GM18951 (cell line): ENCODE measurements around the gene NELFE.

ENCODE experiments used
- POLR2A ChIP-seq: IDR thresholded peaks from 4 replicates; pipeline ENCODE4 v1.6.1; 2011; ENCODE audit warnings: mild to moderate bottlenecking; ENCODE audit not compliant: insufficient read length, insufficient read depth; ENCODE audit errors: extremely low read depth
- in situ Hi-C: fragments of 300-500 bp; cut with MboI; formaldehyde crosslinking; loops from one replicate; pipeline ENCODE4 v1.12.0; 2022; ENCODE audit warnings: low sequenced_read_pairs, mixed read lengths, inconsistent platforms; ENCODE audit not compliant: unreplicated experiment

NELFE gene

GRCh38 chr6:31906122-31906521 is 52.6 kb downstream of the NELFE start:
- TF ChIP-seq POLR2A: no peak
- in situ Hi-C loops: no loop called here

- in situ Hi-C loops: no loop called here
- no peak for TF ChIP-seq POLR2A
Measured at GRCh38 chr6:31905041-31905440, 53.7 kb downstream of the NELFE start.

GRCh38 chr6:31903957-31904356 is 54.8 kb downstream of the NELFE start:
- TF ChIP-seq POLR2A: no peak
- in situ Hi-C loops: no loop called here
